Lower leg skin (tissue), 3 donors: ENCODE data around the gene CENPP.

ENCODE experiments used
- POLR2A ChIP-seq, 2 donors: fragments of 450-650 bp; IDR thresholded peaks; one replicate each; pipeline ENCODE4 v1.6.1; 2016 to 2017; ENCODE audit warnings: antibody characterized with exemption in 2 of 2, mild to moderate bottlenecking in 1 of 2, moderate library complexity in 1 of 2
- TF ChIP-seq, protein P1 (sequence below), 3 donors: fragments of 450-650 bp; IDR thresholded peaks; one replicate each; pipeline ENCODE4 v1.5.1; 2016; ENCODE audit warnings: antibody characterized with exemption in 3 of 3, mild to moderate bottlenecking in 3 of 3, moderate library complexity in 2 of 3

DNA sequence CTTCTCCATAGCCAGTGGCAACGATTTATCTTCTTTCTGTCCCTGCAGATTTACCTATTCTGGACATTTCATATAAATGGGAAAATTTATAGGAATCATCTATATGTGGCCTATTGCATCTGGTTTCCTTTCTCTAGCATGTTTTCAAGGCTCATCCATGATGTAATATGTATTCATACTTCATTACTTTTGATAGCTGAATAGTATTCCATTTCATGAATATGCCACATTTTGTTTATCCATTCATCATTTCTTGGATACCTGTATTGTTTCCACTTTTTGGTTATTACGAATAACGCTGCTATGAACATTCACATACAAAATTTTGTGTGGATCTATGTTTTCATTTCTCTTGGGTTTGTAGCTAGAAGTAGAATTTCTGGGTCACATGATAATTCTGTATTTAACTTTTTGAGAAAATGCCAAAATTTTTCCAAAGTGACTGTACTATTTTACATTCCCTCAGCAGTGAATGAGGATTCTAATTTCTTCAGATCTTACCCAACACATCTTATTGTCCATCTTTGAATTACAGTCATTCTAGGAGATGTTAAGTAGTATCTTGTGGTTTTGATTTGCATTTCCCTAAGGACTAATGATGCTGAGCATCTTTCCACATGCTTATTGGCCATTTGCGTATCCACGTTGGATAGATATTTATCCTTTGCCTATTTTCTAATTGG is 35.9 kb upstream of the CENPP start:
- TF ChIP-seq, protein P1, sequence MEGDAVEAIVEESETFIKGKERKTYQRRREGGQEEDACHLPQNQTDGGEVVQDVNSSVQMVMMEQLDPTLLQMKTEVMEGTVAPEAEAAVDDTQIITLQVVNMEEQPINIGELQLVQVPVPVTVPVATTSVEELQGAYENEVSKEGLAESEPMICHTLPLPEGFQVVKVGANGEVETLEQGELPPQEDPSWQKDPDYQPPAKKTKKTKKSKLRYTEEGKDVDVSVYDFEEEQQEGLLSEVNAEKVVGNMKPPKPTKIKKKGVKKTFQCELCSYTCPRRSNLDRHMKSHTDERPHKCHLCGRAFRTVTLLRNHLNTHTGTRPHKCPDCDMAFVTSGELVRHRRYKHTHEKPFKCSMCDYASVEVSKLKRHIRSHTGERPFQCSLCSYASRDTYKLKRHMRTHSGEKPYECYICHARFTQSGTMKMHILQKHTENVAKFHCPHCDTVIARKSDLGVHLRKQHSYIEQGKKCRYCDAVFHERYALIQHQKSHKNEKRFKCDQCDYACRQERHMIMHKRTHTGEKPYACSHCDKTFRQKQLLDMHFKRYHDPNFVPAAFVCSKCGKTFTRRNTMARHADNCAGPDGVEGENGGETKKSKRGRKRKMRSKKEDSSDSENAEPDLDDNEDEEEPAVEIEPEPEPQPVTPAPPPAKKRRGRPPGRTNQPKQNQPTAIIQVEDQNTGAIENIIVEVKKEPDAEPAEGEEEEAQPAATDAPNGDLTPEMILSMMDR (IDR thresholded peaks at IDR 0.05), result no peak
- TF ChIP-seq POLR2A (IDR thresholded peaks at IDR 0.05), result no peak
